H9 (cell line): ENCODE measurements around the gene PRR33. TPM values are rescaled to one million over a fixed set of nuclear protein-coding genes. Genes with fewer than 3 reads are reported as not detected.

Experiments used
- DNase-seq: peaks from one replicate; pipeline ENCODE4 v3.0.0-alpha.2; 2017
- H2AFZ ChIP-seq: one replicate; pipeline ENCODE4 v1.6.1; 2013; ENCODE audit warnings: mild to moderate bottlenecking, low read length, control low read depth, moderate library complexity
- H2AK5ac ChIP-seq: 2 replicates; pipeline ENCODE4 v1.6.1; 2013; ENCODE audit warnings: low read length, control low read depth, mixed read lengths; ENCODE audit not compliant: insufficient read length
- H2BK120ac ChIP-seq: one replicate; pipeline ENCODE4 v1.6.1; 2013; ENCODE audit warnings: low read depth, mild to moderate bottlenecking, low read length, control low read depth, inconsistent platforms; ENCODE audit not compliant: poor library complexity, severe bottlenecking
- H2BK12ac ChIP-seq: 2 replicates; pipeline ENCODE4 v1.6.1; 2013; ENCODE audit warnings: low read length, control low read depth, mixed read lengths, low read depth; ENCODE audit not compliant: insufficient read length
- H2BK15ac ChIP-seq: 2 replicates; pipeline ENCODE4 v1.6.1; 2013; ENCODE audit warnings: low read depth, low read length, control low read depth
- H2BK20ac ChIP-seq: one replicate; pipeline ENCODE4 v1.6.1; 2013; ENCODE audit warnings: low read depth, mild to moderate bottlenecking, low read length, control low read depth, inconsistent platforms; ENCODE audit not compliant: poor library complexity, severe bottlenecking
- H2BK5ac ChIP-seq: 2 replicates; pipeline ENCODE4 v1.6.1; 2013; ENCODE audit warnings: low read length, control low read depth, mixed read lengths; ENCODE audit not compliant: insufficient read length
- H3K14ac ChIP-seq: 2 replicates; pipeline ENCODE4 v1.6.1; 2013; ENCODE audit warnings: low read length, control low read depth; ENCODE audit not compliant: insufficient read depth
- H3K18ac ChIP-seq: 2 replicates; pipeline ENCODE4 v1.6.1; 2013; ENCODE audit warnings: low read depth, mild to moderate bottlenecking, mixed read lengths, low read length, control low read depth; ENCODE audit not compliant: insufficient read length
- H3K23ac ChIP-seq: 2 replicates; pipeline ENCODE4 v1.6.1; 2013; ENCODE audit warnings: low read length, control low read depth, mixed read lengths, low read depth; ENCODE audit not compliant: insufficient read length
- H3K23me2 ChIP-seq: 2 replicates; pipeline ENCODE4 v1.6.1; 2013; ENCODE audit warnings: low read depth, mild to moderate bottlenecking, mixed read lengths, low read length, control low read depth; ENCODE audit not compliant: insufficient read length, poor library complexity, severe bottlenecking
- H3K27ac ChIP-seq: 2 replicates; pipeline ENCODE4 v1.5.1; 2013; ENCODE audit warnings: low read length, control low read depth, mixed read lengths, low read depth; ENCODE audit not compliant: insufficient read length
- H3K27me3 ChIP-seq: 2 replicates; pipeline ENCODE4 v1.6.1; 2013; ENCODE audit warnings: low read length, control low read depth, inconsistent platforms; ENCODE audit not compliant: insufficient read depth
- H3K4ac ChIP-seq: 2 replicates; pipeline ENCODE4 v1.6.1; 2013; ENCODE audit warnings: low read depth, mild to moderate bottlenecking, control low read depth, inconsistent platforms, low read length, moderate library complexity
- H3K4me1 ChIP-seq: 2 replicates; pipeline ENCODE4 v1.6.1; 2013; ENCODE audit warnings: low read length, control low read depth, inconsistent platforms; ENCODE audit not compliant: insufficient read depth
- H3K4me2 ChIP-seq: 2 replicates; pipeline ENCODE4 v1.6.1; 2013; ENCODE audit warnings: low read length, control low read depth, mixed read lengths; ENCODE audit not compliant: insufficient read length, insufficient read depth
- H3K56ac ChIP-seq: 2 replicates; pipeline ENCODE4 v1.6.1; 2013; ENCODE audit warnings: low read depth, mild to moderate bottlenecking, mixed read lengths, low read length, control low read depth; ENCODE audit not compliant: insufficient read length
- H3K79me1 ChIP-seq: 2 replicates; pipeline ENCODE4 v1.6.1; 2013; ENCODE audit warnings: low read depth, mild to moderate bottlenecking, moderate library complexity, low read length, control low read depth, inconsistent platforms; ENCODE audit not compliant: insufficient read depth, poor library complexity, severe bottlenecking
- H3K79me2 ChIP-seq: 2 replicates; pipeline ENCODE4 v1.6.1; 2013; ENCODE audit warnings: low read length, control low read depth, inconsistent platforms; ENCODE audit not compliant: insufficient read depth
- H3K9ac ChIP-seq: 2 replicates; pipeline ENCODE4 v1.6.1; 2013; ENCODE audit warnings: low read length, control low read depth, mixed read lengths; ENCODE audit not compliant: insufficient read length; ENCODE audit errors: extremely low read depth
- H3K9me3 ChIP-seq: one replicate; pipeline ENCODE4 v1.6.1; 2013; ENCODE audit warnings: low read depth, low read length, inconsistent platforms; ENCODE audit not compliant: control insufficient read depth
- H3T11ph ChIP-seq: one replicate; pipeline ENCODE4 v1.6.1; 2013; ENCODE audit warnings: mild to moderate bottlenecking, low read length, control low read depth, inconsistent platforms
- H4K20me1 ChIP-seq: one replicate; pipeline ENCODE4 v1.6.1; 2013; ENCODE audit not compliant: control insufficient read depth, insufficient read length, insufficient read depth
- H4K5ac ChIP-seq: 2 replicates; pipeline ENCODE4 v1.6.1; 2013; ENCODE audit warnings: low read depth, mild to moderate bottlenecking, mixed read lengths, low read length, control low read depth; ENCODE audit not compliant: insufficient read length
- H4K8ac ChIP-seq: replicated peaks from 2 replicates; pipeline ENCODE4 v1.6.1; 2013; ENCODE audit warnings: low read length, control low read depth, mixed read lengths, low read depth; ENCODE audit not compliant: insufficient read length
- H4K91ac ChIP-seq: 2 replicates; pipeline ENCODE4 v1.6.1; 2013; ENCODE audit warnings: low read depth, mild to moderate bottlenecking, moderate library complexity, mixed read lengths, low read length, control low read depth; ENCODE audit not compliant: insufficient read length
- H3K27ac Mint-ChIP-seq, 3 experiments: 2 replicates in 2 of 3; 3 replicates in 1 of 3; pipeline ENCODE4 v1.8.0; 2020 to 2021; ENCODE audit warnings: mixed read lengths in 3 of 3, mild to moderate bottlenecking in 1 of 3, moderate library complexity in 1 of 3
- H3K27me3 Mint-ChIP-seq: 2 replicates; pipeline ENCODE4 v1.8.0; 2021; ENCODE audit warnings: low read depth, mild to moderate bottlenecking, moderate library complexity, mixed read lengths
- H3K36me3 Mint-ChIP-seq, 3 experiments: 2 replicates in 2 of 3; 3 replicates in 1 of 3; pipeline ENCODE4 v1.8.0; 2020 to 2021; ENCODE audit warnings: low read depth in 3 of 3, mixed read lengths in 3 of 3; ENCODE audit not compliant: insufficient read depth in 1 of 3
- H3K4me1 Mint-ChIP-seq, 2 experiments: 2 replicates each; pipeline ENCODE4 v1.8.0; 2020; ENCODE audit warnings: mixed read lengths in 2 of 2
- H3K4me3 Mint-ChIP-seq, 2 experiments: 2 replicates in 1 of 2; 3 replicates in 1 of 2; pipeline ENCODE4 v1.8.0; 2020 to 2021; ENCODE audit warnings: mild to moderate bottlenecking in 2 of 2, mixed read lengths in 2 of 2, moderate library complexity in 1 of 2
- H3K9me3 Mint-ChIP-seq, 2 experiments: 2 replicates in 1 of 2; 3 replicates in 1 of 2; pipeline ENCODE4 v1.8.0; 2020; ENCODE audit warnings: mild to moderate bottlenecking in 2 of 2, mixed read lengths in 2 of 2, moderate library complexity in 1 of 2
- CTCF ChIP-seq: fragments of 200-600 bp; sonication (generic); conservative IDR thresholded peaks from 3 replicates; pipeline ENCODE4 v1.8.0; 2021; ENCODE audit warnings: antibody characterized with exemption, mild to moderate bottlenecking
- WGBS: extraction: QIAGEN DNeasy Blood & Tissue Kit; methylation state at CpG from one replicate; pipeline ENCODE4 v1.1.7; 2013; ENCODE audit warnings: missing lambda C conversion rate, low lambda C conversion rate, mixed read lengths; ENCODE audit not compliant: insufficient read length; ENCODE audit errors: extremely low coverage; 5-methylcytosine and 5-hydroxymethylcytosine counted together
- total RNA-seq: library from RNA; stranded (reverse); gene quantifications from 2 replicates; pipeline ENCODE4 v1.2.1, GENCODE V29; 2021

PRR33 gene
- total RNA-seq, 1 experiment from 2014 or later = not detected

GRCh38 chr11:1862588-1863351 is 28.9 kb downstream of the PRR33 start:
- no peak overlapping the region for H4K91ac ChIP-seq
- Mint-ChIP-seq H3K4me1 (peaks cover 5 to 11% of the 10 kb centered on the region in 2 experiments; a peak in 3 of 4 replicates), H3K9me3 (no peaks in the 10 kb centered on the region; a peak in 1 of 5 replicates), H3K27ac (no peak overlapping the region; a peak in 1 of 7 replicates), H3K36me3 (no peaks in the 10 kb centered on the region), H3K27me3 (peaks cover 21% of the 10 kb centered on the region), H3K4me3 (no peak overlapping the region)
- H3K27ac ChIP-seq = no peak overlapping the region
- peaks cover 3% of the 10 kb centered on the region; the same call in 1 of the 2 replicates for H3K4me1 ChIP-seq
- no CpG with 5 or more reads among the region's 14 CpGs for WGBS
- H2BK15ac ChIP-seq = no peak overlapping the region
- no peaks in the 10 kb centered on the region for H3K23me2 ChIP-seq
- no peak overlapping the region for H2BK120ac ChIP-seq
- H4K5ac ChIP-seq = no peak overlapping the region
- no peak overlapping the region for H2AFZ ChIP-seq
- H2BK5ac ChIP-seq = no peak overlapping the region
- H3K9me3 ChIP-seq = no peaks in the 10 kb centered on the region
- H3K79me1 ChIP-seq = no peaks in the 10 kb centered on the region
- H3K4me2 ChIP-seq = no peak overlapping the region
- no peak overlapping the region for H3K18ac ChIP-seq
- H4K20me1 ChIP-seq = no peaks in the 10 kb centered on the region
- no peak overlapping the region; the same call in 1 of the 2 replicates for H3K14ac ChIP-seq
- no peak overlapping the region for H2AK5ac ChIP-seq
- no peak overlapping the region for H3K9ac ChIP-seq
- H3K79me2 ChIP-seq = no peaks in the 10 kb centered on the region
- H3K27me3 ChIP-seq = no peaks in the 10 kb centered on the region
- no peak overlapping the region for H3K23ac ChIP-seq
- H3K56ac ChIP-seq = no peak overlapping the region
- no peak for TF ChIP-seq CTCF
- no peak overlapping the region for H3T11ph ChIP-seq
- H3K4ac ChIP-seq = no peak overlapping the region
- no peak overlapping the region for H2BK20ac ChIP-seq
- DNase-seq = no peak
- no peak overlapping the region for H2BK12ac ChIP-seq
- H4K8ac ChIP-seq = no peak overlapping the region
